HEK293 (cell line): Measurements from ENCODE around the gene ST8SIA4.

ENCODE experiments used
- CTCF ChIA-PET: fragments of 350-600 bp; formaldehyde crosslinking; extraction: SDS; loops from one replicate; lab custom pipeline; 2021; ENCODE audit warnings: antibody characterized with exemption; lab: Yijun Ruan, JAX
- POLR2A ChIA-PET: fragments of 300-600 bp; formaldehyde crosslinking; extraction: SDS; loops from one replicate; lab custom pipeline; 2020; ENCODE audit warnings: antibody characterized with exemption, inconsistent platforms; lab: Yijun Ruan, JAX
- H3K27ac ChIP-seq: fragments of 200-500 bp; sonication (Bioruptor generic); 2 replicates; pipeline ENCODE4 v1.5.1; 2014; ENCODE audit warnings: low read depth, low read length, control low read depth, inconsistent platforms; ENCODE audit errors: extremely low read depth
- H3K36me3 ChIP-seq, 2 experiments: fragments of 200-500 bp in 1 of 2; sonication (Bioruptor generic) in 1 of 2; 1 replicate in 1 of 2; 2 replicates in 1 of 2; pipeline ENCODE4 v1.5.1; 2014 to 2017; ENCODE audit warnings: inconsistent platforms in 2 of 2, low read length in 2 of 2; ENCODE audit not compliant: control insufficient read depth in 2 of 2, insufficient read depth in 1 of 2
- H3K4me1 ChIP-seq: fragments of 200-500 bp; sonication (Bioruptor generic); 2 replicates; pipeline ENCODE4 v1.5.1; 2014; ENCODE audit warnings: mild to moderate bottlenecking, low read length, inconsistent platforms; ENCODE audit not compliant: control insufficient read depth, insufficient read depth
- H3K4me3 ChIP-seq: 2 replicates; pipeline ENCODE4 v1.5.1; 2011; ENCODE audit warnings: low read depth, mild to moderate bottlenecking, control low read depth, low read length, moderate library complexity
- H3K9me3 ChIP-seq: fragments of 200-500 bp; sonication (Bioruptor generic); 2 replicates; pipeline ENCODE4 v1.5.1; 2014; ENCODE audit warnings: low read depth, low read length, inconsistent platforms; ENCODE audit not compliant: control insufficient read depth, insufficient read depth
- BCL11A ChIP-seq: fragments of 450-650 bp; formaldehyde crosslinking; IDR thresholded peaks from 2 replicates; pipeline ENCODE4 v1.5.1; 2016; ENCODE audit warnings: low read depth, missing biosample characterization, missing genetic modification characterization
- GLI2 ChIP-seq: fragments of 450-650 bp; formaldehyde crosslinking; IDR thresholded peaks from 2 replicates; pipeline ENCODE4; 2017; ENCODE audit warnings: missing biosample characterization, missing genetic modification characterization, low read depth, borderline replicate concordance
- GLIS1 ChIP-seq: fragments of 450-650 bp; formaldehyde crosslinking; IDR thresholded peaks from 2 replicates; pipeline ENCODE4 v1.5.1; 2016; ENCODE audit warnings: missing biosample characterization, missing genetic modification characterization
- HOXD13 ChIP-seq: sonication (generic); formaldehyde crosslinking; IDR thresholded peaks from 2 replicates; pipeline ENCODE4 v1.8.0; 2022; ENCODE audit warnings: missing genetic modification reagents, borderline replicate concordance
- KLF9 ChIP-seq: fragments of 450-650 bp; formaldehyde crosslinking; IDR thresholded peaks from 2 replicates; pipeline ENCODE4 v1.5.1; 2016; ENCODE audit warnings: missing biosample characterization, missing genetic modification characterization, low read depth
- OVOL3 ChIP-seq: fragments of 450-650 bp; formaldehyde crosslinking; IDR thresholded peaks from 2 replicates; pipeline ENCODE4 v1.5.1; 2016; ENCODE audit warnings: missing biosample characterization, missing genetic modification characterization
- SALL2 ChIP-seq: fragments of 450-650 bp; formaldehyde crosslinking; IDR thresholded peaks from 2 replicates; pipeline ENCODE4 v1.5.0; 2017; ENCODE audit warnings: missing biosample characterization, mild to moderate bottlenecking, missing genetic modification characterization, borderline replicate concordance
- TCF7L2 ChIP-seq: IDR thresholded peaks from 2 replicates; pipeline ENCODE4 v1.6.1; 2011; ENCODE audit warnings: low read depth, mild to moderate bottlenecking, inconsistent platforms, low read length, moderate library complexity, borderline replicate concordance
- YY2 ChIP-seq: fragments of 450-650 bp; formaldehyde crosslinking; IDR thresholded peaks from 2 replicates; pipeline ENCODE4 v1.5.1; 2016; ENCODE audit warnings: missing biosample characterization, missing genetic modification characterization
- ZBTB21 ChIP-seq: fragments of 450-650 bp; formaldehyde crosslinking; IDR thresholded peaks from 2 replicates; pipeline ENCODE4 v1.5.1; 2017; ENCODE audit warnings: missing biosample characterization, missing genetic modification characterization
- ZFHX2 ChIP-seq: fragments of 450-650 bp; formaldehyde crosslinking; conservative IDR thresholded peaks from 2 replicates; pipeline ENCODE4 v1.5.1; 2016; ENCODE audit warnings: missing biosample characterization, missing genetic modification characterization
- ZNF132 ChIP-seq: fragments of 450-650 bp; formaldehyde crosslinking; IDR thresholded peaks from 2 replicates; pipeline ENCODE4 v1.5.1; 2017; ENCODE audit warnings: missing biosample characterization, missing genetic modification characterization, borderline replicate concordance
- ZNF133 ChIP-seq: fragments of 450-650 bp; formaldehyde crosslinking; IDR thresholded peaks from 2 replicates; pipeline ENCODE4 v1.5.1; 2016; ENCODE audit warnings: missing biosample characterization, missing genetic modification characterization
- ZNF138 ChIP-seq: fragments of 450-650 bp; formaldehyde crosslinking; IDR thresholded peaks from 2 replicates; pipeline ENCODE4 v1.5.1; 2016; ENCODE audit warnings: missing biosample characterization, missing genetic modification characterization, borderline replicate concordance
- ZNF146 ChIP-seq: fragments of 450-650 bp; formaldehyde crosslinking; IDR thresholded peaks from 2 replicates; pipeline ENCODE4 v1.5.1; 2016; ENCODE audit warnings: missing biosample characterization, missing genetic modification characterization
- ZNF155 ChIP-seq: fragments of 450-650 bp; formaldehyde crosslinking; IDR thresholded peaks from 2 replicates; pipeline ENCODE4 v1.5.1; 2016; ENCODE audit warnings: missing biosample characterization, missing genetic modification characterization
- ZNF16 ChIP-seq: fragments of 450-650 bp; formaldehyde crosslinking; IDR thresholded peaks from 2 replicates; pipeline ENCODE4 v1.5.1; 2016; ENCODE audit warnings: low read depth, missing biosample characterization, missing genetic modification characterization
- ZNF214 ChIP-seq: fragments of 450-650 bp; formaldehyde crosslinking; IDR thresholded peaks from 2 replicates; pipeline ENCODE4 v1.5.1; 2017; ENCODE audit warnings: missing biosample characterization, mild to moderate bottlenecking, missing genetic modification characterization, borderline replicate concordance
- ZNF366 ChIP-seq: fragments of 450-650 bp; formaldehyde crosslinking; conservative IDR thresholded peaks from 2 replicates; pipeline ENCODE4 v1.5.1; 2016; ENCODE audit warnings: missing biosample characterization, missing genetic modification characterization
- ZNF433 ChIP-seq: fragments of 450-650 bp; formaldehyde crosslinking; IDR thresholded peaks from 2 replicates; pipeline ENCODE4 v1.5.1; 2016; ENCODE audit warnings: missing biosample characterization, missing genetic modification characterization, low read depth
- ZNF596 ChIP-seq: fragments of 450-650 bp; IDR thresholded peaks from 2 replicates; pipeline ENCODE4 v1.5.0; 2018; ENCODE audit warnings: missing biosample characterization, mild to moderate bottlenecking, missing genetic modification characterization, moderate library complexity
- ZNF777 ChIP-seq: fragments of 450-650 bp; formaldehyde crosslinking; IDR thresholded peaks from 2 replicates; pipeline ENCODE4 v1.5.1; 2017; ENCODE audit warnings: missing biosample characterization, missing genetic modification characterization, borderline replicate concordance
- TF ChIP-seq, protein P1 (sequence below): fragments of 450-650 bp; formaldehyde crosslinking; IDR thresholded peaks from 2 replicates; pipeline ENCODE4 v1.5.1; 2016; ENCODE audit warnings: missing biosample characterization, missing genetic modification characterization

ST8SIA4 gene

DNA sequence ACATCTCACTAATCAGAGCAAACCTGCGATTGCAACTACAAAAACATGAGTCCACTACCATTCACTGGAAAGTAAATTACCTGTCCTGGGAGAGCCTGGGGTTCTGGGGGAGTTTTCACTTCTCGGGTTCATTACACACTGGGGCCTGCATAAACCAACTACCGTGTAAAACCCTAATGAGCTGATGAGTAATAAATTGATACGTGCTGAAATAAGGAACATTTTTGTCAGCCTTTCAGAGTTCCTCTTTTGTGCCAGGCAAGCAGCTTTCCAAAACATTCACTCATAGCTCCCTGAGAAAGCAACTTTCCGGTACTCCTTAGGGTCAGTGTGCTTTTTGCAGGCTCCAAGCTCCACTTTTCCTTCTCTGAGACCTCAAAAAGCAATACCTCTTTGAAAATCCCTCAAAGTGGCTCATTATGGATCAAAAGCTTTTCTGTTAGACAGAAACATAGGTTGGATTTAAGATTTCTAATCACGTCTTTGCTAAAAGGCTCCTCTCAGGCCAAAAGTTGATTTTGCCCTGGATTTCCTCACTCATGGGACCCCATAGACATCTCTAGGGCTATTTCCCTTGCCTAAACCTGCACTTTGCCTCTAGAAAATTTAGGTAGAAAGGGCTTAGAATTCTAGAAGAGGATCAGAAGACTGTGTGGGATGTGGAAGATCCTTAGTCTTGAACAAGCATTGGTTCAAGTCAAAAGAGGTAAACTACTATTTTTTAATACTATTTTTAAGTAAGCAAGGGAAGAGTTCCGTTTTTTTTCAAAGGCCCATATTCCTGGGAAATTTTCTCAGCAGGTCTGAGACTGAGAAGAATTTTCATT, 74.8 kb downstream of the ST8SIA4 start (continued):
- no peak for TF ChIP-seq GLIS1 (tag by site-specific recombination)

DNA sequence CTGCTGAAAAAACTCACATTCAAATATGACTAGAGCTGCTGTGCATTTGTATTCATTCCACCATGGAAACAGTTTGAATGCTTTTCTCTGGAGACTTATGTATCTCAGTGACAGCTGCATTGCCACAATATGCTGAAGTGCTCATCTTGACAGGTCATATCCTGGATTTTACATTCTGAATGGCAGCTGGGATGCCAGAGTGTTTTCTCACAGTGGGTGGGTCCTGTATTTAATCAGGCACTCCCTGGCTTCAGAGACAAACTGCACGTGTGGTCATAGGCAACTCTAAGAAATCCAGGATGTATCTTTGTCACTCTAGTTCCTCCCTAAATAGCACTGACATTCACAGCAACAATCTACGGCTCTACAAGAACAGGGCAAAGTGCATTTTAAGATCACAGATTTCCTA, 75.6 kb downstream of the ST8SIA4 start:
- no peaks in the 10 kb centered on the region for H3K9me3 ChIP-seq
- no peak overlapping the region for H3K4me3 ChIP-seq
- no peak for TF ChIP-seq ZNF596 (tag by site-specific recombination)
- no peak for TF ChIP-seq KLF9 (tag by site-specific recombination)
- TF ChIP-seq ZNF366 (tag by site-specific recombination): no peak
- TF ChIP-seq OVOL3 (tag by site-specific recombination): no peak
- no peak for TF ChIP-seq ZNF132 (tag by site-specific recombination)
- no peak for TF ChIP-seq ZNF433 (tag by site-specific recombination)
- TF ChIP-seq GLI2 (tag by site-specific recombination): no peak
- TF ChIP-seq, protein P1, sequence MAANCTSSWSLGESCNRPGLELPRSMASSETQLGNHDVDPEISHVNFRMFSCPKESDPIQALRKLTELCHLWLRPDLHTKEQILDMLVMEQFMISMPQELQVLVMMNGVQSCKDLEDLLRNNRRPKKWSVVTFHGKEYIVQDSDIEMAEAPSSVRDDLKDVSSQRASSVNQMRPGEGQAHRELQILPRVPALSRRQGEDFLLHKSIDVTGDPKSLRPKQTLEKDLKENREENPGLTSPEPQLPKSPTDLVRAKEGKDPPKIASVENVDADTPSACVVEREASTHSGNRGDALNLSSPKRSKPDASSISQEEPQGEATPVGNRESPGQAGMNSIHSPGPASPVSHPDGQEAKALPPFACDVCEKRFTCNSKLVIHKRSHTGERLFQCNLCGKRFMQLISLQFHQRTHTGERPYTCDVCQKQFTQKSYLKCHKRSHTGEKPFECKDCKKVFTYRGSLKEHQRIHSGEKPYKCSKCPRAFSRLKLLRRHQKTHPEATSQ (tag by site-specific recombination): no peak
- TF ChIP-seq YY2 (tag by site-specific recombination): no peak
- no peak for TF ChIP-seq TCF7L2
- no peak for TF ChIP-seq ZNF777 (tag by site-specific recombination)
- TF ChIP-seq ZNF138: no peak
- no peak for TF ChIP-seq ZNF214 (tag by site-specific recombination)
- TF ChIP-seq BCL11A (tag by site-specific recombination): no peak
- no peak for TF ChIP-seq ZNF16 (tag by site-specific recombination)
- TF ChIP-seq ZNF146 (tag by site-specific recombination): no peak
- TF ChIP-seq ZNF133 (tag by site-specific recombination): no peak
- CTCF ChIA-PET: no interaction called here
- no peak overlapping the region for H3K27ac ChIP-seq
- H3K4me1 ChIP-seq: no peaks in the 10 kb centered on the region
- H3K36me3 ChIP-seq: no peaks in the 10 kb centered on the region
- POLR2A ChIA-PET: no interaction called here

DNA sequence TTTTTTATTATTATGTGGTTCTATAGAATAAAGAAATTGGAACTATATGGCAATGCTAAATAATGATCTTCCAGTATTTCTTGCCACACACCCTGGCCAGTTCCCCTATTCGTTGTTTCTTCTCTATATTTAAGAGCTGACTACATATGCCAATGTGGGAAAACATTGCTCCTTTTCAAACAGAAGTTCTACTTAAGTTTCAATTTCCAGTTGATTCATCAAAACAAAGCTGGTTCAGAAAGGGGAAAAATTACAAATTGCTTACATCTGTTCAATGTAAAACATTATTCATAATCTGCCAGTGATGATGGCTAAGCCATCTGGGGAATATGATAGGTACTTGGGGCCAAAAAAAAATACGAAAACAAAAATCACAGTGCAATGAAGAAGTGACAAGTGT, 76.9 kb downstream of the ST8SIA4 start:
- TF ChIP-seq ZNF155 (tag by site-specific recombination) (no peak), ZBTB21 (tag by site-specific recombination) (no peak), SALL2 (tag by site-specific recombination) (no peak), HOXD13 (CRISPR knock-in tag) (no peak), ZFHX2 (tag by site-specific recombination) (no peak), YY2 (tag by site-specific recombination) (no peak)
- Histone ChIP-seq H3K4me3 (no peak overlapping the region), H3K36me3 (no peaks in the 10 kb centered on the region), H3K27ac (no peak overlapping the region), H3K4me1 (no peaks in the 10 kb centered on the region), H3K9me3 (no peaks in the 10 kb centered on the region)
- POLR2A ChIA-PET: no interaction called here
- CTCF ChIA-PET: no interaction called here
